ENCODE results near the gene TAOK3.

GRCh38 chr12:118361092-118361404 lies 11.7 kb downstream of the TAOK3 start:
- TF ChIP-seq CTCF (IDR thresholded peaks at IDR 0.05): no peak
- TF ChIP-seq EZH2 (IDR thresholded peaks at IDR 0.05; ENCODE audit: borderline replicate concordance, insufficient read depth, low read depth, low read length, poor library complexity, severe bottlenecking): no peak

Measured in B cell (primary cell).